ENCODE data around the gene SCLY.

Gene SCLY

GRCh38 chr2:238097988-238098871 is 37.4 kb downstream of the SCLY start:
- DNase-seq (ENCODE audit: low read depth) = no peak

- no peak for DNase-seq (ENCODE audit: low read depth)
Measured at GRCh38 chr2:238098901-238099713, 38.3 kb downstream of the SCLY start.

GRCh38 chr2:238099714-238100048 is 38.9 kb downstream of the SCLY start:
- DNase-seq (ENCODE audit: low read depth) = no peak

- no peak for DNase-seq (ENCODE audit: low read depth)
Measured at GRCh38 chr2:238100049-238100820, 39.4 kb downstream of the SCLY start, which contains the start of gene ESPNL. Gene ESPNL, plus strand, starts transcription at chr2:238100340. Its CDS starts 80 bp downstream, at chr2:238100420.

- no peak for DNase-seq (ENCODE audit: low read depth)
Measured at GRCh38 chr2:238100821-238101771, 40.3 kb downstream of the SCLY start.

GRCh38 chr2:238101891-238102841 is 41.4 kb downstream of the SCLY start:
- DNase-seq (ENCODE audit: low read depth) = no peak

- DNase-seq (ENCODE audit: low read depth) = no peak
Measured at GRCh38 chr2:238102865-238103264, 42.1 kb downstream of the SCLY start.

GRCh38 chr2:238103465-238104225 is 42.8 kb downstream of the SCLY start:
- no peak for DNase-seq (ENCODE audit: low read depth)

GRCh38 chr2:238104226-238104690 is 43.5 kb downstream of the SCLY start:
- DNase-seq (ENCODE audit: low read depth) = no peak

- no peak for DNase-seq (ENCODE audit: low read depth)
Measured at GRCh38 chr2:238104691-238105371, 44.0 kb downstream of the SCLY start.

- DNase-seq (ENCODE audit: low read depth) = no peak
Measured at GRCh38 chr2:238105506-238106338, 44.9 kb downstream of the SCLY start.

GRCh38 chr2:238106339-238106697 is 45.5 kb downstream of the SCLY start:
- DNase-seq (ENCODE audit: low read depth) = no peak

- no peak for DNase-seq (ENCODE audit: low read depth)
Measured at GRCh38 chr2:238106698-238107524, 46.1 kb downstream of the SCLY start.

GRCh38 chr2:238107525-238108422 is 47.0 kb downstream of the SCLY start:
- DNase-seq (ENCODE audit: low read depth) = no peak

GRCh38 chr2:238108423-238109183 is 47.8 kb downstream of the SCLY start:
- DNase-seq (ENCODE audit: low read depth) = no peak
